Uterus (tissue), 4 donors: Measurements from ENCODE around the gene ITPR2. TPM values are rescaled to one million over a fixed set of nuclear protein-coding genes. Genes with fewer than 3 reads are reported as not detected.
"Not testable (repeated sequence)": the region's sequence is repeated elsewhere in the genome, so short reads cannot be mapped to it uniquely, and the experiment has no call there.

ENCODE experiments used
- DNase-seq, 2 donors: peaks; one replicate each; pipeline ENCODE4 v3.0.0-alpha.2; 2019 to 2020
- H3K27ac ChIP-seq, 2 donors: fragments of 200-600 bp; sonication (generic); 1 replicate in 1 of 2; 2 replicates in 1 of 2; pipeline ENCODE4 v1.5.1; 2016 to 2018
- H3K27me3 ChIP-seq, 2 donors: fragments of 200-600 bp; sonication (generic); one replicate each; pipeline ENCODE4 v1.5.1; 2018 to 2019; ENCODE audit warnings: control low read depth in 1 of 2
- H3K36me3 ChIP-seq, 2 donors: fragments of 200-600 bp; sonication (generic); one replicate each; pipeline ENCODE4 v1.5.1; 2019; ENCODE audit warnings: control low read depth in 1 of 2
- H3K4me1 ChIP-seq, 2 donors: fragments of 200-600 bp; sonication (generic); one replicate each; pipeline ENCODE4 v1.5.1; 2018 to 2019; ENCODE audit warnings: control low read depth in 1 of 2
- H3K4me3 ChIP-seq, 2 donors: fragments of 200-600 bp; sonication (generic); 1 replicate in 1 of 2; 2 replicates in 1 of 2; pipeline ENCODE4 v1.5.1; 2018 to 2019; ENCODE audit warnings: mild to moderate bottlenecking in 1 of 2
- H3K9me3 ChIP-seq, 2 donors: fragments of 200-600 bp; sonication (generic); one replicate each; pipeline ENCODE4 v1.5.1; 2019; ENCODE audit warnings: control low read depth in 1 of 2
- CTCF ChIP-seq, 4 experiments: fragments of 200-600 bp in 2 of 4; fragments of 450-650 bp in 2 of 4; sonication (generic) in 2 of 4; IDR thresholded peaks; one replicate each; pipeline ENCODE4 v1.5.1; 2016 to 2019; ENCODE audit warnings: antibody characterized with exemption in 4 of 4, mild to moderate bottlenecking in 2 of 4, moderate library complexity in 1 of 4
- POLR2A ChIP-seq, 2 donors: fragments of 450-650 bp; IDR thresholded peaks; one replicate each; pipeline ENCODE4 v1.6.1; 2016; ENCODE audit warnings: antibody characterized with exemption in 2 of 2, mild to moderate bottlenecking in 1 of 2, moderate library complexity in 1 of 2
- intact Hi-C: fragments of 100-400 bp; cut with DNase I; formaldehyde crosslinking; loops from one replicate; pipeline ENCODE4 v1.15.1; 2023; ENCODE audit warnings: low total_unique reads
- total RNA-seq, 4 donors: library from RNA; depleted of rRNA in 3 of 4; stranded (reverse); fragments of >200 nt in 3 of 4; gene quantifications; one replicate each; pipeline versions ENCODE4 v1.1.0 to v1.2.4, GENCODE V29; 2014 to 2023
- donor health status: DM: yes; HTN: yes; CAD: no.

Gene ITPR2
- total RNA-seq, 4 donors from 2014 or later, result 53.5 to 271 (median 60.4) TPM

DNA sequence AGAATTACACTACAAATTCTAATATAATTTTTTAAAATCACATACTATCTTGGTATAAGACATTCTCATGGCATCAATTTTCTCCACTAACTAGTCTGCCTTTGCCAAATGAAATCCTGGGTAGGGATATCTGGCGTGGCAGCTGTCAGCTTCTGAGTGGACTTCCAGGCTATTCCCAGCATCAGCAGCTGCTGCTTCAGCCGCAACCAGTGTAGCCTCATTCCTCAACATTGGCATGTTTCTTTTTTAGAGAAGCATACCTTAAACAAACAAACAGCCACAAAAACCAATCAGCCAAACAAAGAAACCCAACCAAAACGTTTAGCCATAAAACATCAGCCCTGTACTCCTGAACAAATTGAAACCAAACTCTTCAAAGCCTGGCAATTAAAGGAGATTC, 401.8 kb downstream of the ITPR2 start:
- TF ChIP-seq CTCF (IDR thresholded peaks at IDR 0.05) (no peak), POLR2A (IDR thresholded peaks at IDR 0.05) (no peak)
- no peaks in the 10 kb centered on the region for H3K36me3 ChIP-seq
- no peak overlapping the region for H3K4me3 ChIP-seq
- H3K27ac ChIP-seq, result no peak overlapping the region
- H3K4me1 ChIP-seq, result no peaks in the 10 kb centered on the region
- no peaks in the 10 kb centered on the region for H3K9me3 ChIP-seq
- intact Hi-C loops, result no loop called here
- no peak for DNase-seq
- no peaks in the 10 kb centered on the region for H3K27me3 ChIP-seq

DNA sequence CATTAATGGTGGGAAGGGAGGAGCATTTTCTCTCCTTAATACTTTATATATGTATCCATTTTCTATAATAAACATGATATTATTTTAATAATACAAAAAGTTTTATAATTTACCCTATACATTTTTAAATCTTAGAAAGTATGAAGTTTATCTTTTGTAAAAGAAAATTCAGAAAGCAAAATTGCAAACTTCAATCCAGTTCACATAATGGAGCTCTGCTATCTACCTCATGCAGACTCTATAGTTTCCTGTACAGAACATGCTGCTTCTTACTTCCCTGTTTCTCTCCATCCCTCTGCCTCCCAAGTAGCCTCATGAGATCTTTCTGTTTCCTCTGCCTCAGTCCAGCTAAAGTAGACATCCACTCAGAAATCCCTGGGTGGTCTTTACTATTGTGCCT, 402.4 kb downstream of the ITPR2 start:
- H3K27ac ChIP-seq, H3K9me3 ChIP-seq, H3K27me3 ChIP-seq, DNase-seq, H3K4me3 ChIP-seq, intact Hi-C loops, H3K4me1 ChIP-seq, H3K36me3 ChIP-seq: not testable (repeated sequence)

GRCh38 chr12:26429070-26429691, 403.8 kb downstream of the ITPR2 start:
- no peaks in the 10 kb centered on the region for H3K9me3 ChIP-seq
- H3K36me3 ChIP-seq, result no peaks in the 10 kb centered on the region
- H3K4me3 ChIP-seq, result no peak overlapping the region
- TF ChIP-seq CTCF (IDR thresholded peaks at IDR 0.05) (no peak), POLR2A (IDR thresholded peaks at IDR 0.05) (no peak)
- H3K27ac ChIP-seq, result no peak overlapping the region
- H3K27me3 ChIP-seq, result no peaks in the 10 kb centered on the region
- DNase-seq, result no peak
- H3K4me1 ChIP-seq, result no peaks in the 10 kb centered on the region
- intact Hi-C loops, result no loop called here

- intact Hi-C loops, result no loop called here
- no peaks in the 10 kb centered on the region for H3K27me3 ChIP-seq
- H3K9me3 ChIP-seq, result no peaks in the 10 kb centered on the region
- no peak overlapping the region for H3K4me3 ChIP-seq
- H3K36me3 ChIP-seq, result no peaks in the 10 kb centered on the region
- DNase-seq, result no peak
- TF ChIP-seq CTCF (IDR thresholded peaks at IDR 0.05) (no peak), POLR2A (IDR thresholded peaks at IDR 0.05) (no peak)
- H3K4me1 ChIP-seq, result no peaks in the 10 kb centered on the region
- no peak overlapping the region for H3K27ac ChIP-seq
Observed at GRCh38 chr12:26428420-26428819, 404.6 kb downstream of the ITPR2 start.

DNA sequence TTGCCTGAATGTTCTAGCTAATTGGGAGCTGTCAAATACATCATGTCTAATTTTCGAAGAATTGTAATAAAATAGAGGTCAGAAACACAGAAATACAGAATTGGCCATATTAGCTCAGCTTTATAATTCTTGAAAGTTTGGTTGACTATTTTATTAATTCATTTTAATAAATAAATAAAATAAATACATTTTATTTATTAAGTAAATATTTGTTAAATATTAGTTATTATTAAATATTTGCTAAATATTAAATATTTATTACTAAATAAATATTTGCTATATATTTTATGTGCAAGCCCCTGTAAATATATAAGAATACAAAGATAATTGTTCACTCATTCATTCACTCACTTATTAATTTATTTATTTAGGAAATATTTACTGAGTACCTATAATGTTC, 406.3 kb downstream of the ITPR2 start:
- intact Hi-C loops, result no loop called here
- no peaks in the 10 kb centered on the region for H3K9me3 ChIP-seq
- DNase-seq, result no peak
- TF ChIP-seq CTCF (IDR thresholded peaks at IDR 0.05) (no peak), POLR2A (IDR thresholded peaks at IDR 0.05) (no peak)
- H3K27me3 ChIP-seq, result no peaks in the 10 kb centered on the region
- H3K36me3 ChIP-seq, result no peaks in the 10 kb centered on the region
- H3K4me3 ChIP-seq, result no peak overlapping the region
- H3K27ac ChIP-seq, result no peak overlapping the region
- no peaks in the 10 kb centered on the region for H3K4me1 ChIP-seq
